AG04450 (cell line): ENCODE measurements around the gene LCN1. TPM values are rescaled to one million over a fixed set of nuclear protein-coding genes. Genes with fewer than 3 reads are reported as not detected.

Experiments
- CTCF ChIA-PET: fragments of 300-600, 350-600 bp; formaldehyde crosslinking; extraction: SDS; loops from one replicate; lab custom pipeline; 2022; ENCODE audit warnings: antibody characterized with exemption, inconsistent platforms; lab: Charles Lee
- POLR2A ChIA-PET: fragments of 350-600 bp; formaldehyde crosslinking; extraction: SDS; loops from one replicate; lab custom pipeline; 2021; ENCODE audit warnings: antibody characterized with exemption, inconsistent platforms; lab: Yijun Ruan, JAX
- DNase-seq: peaks from one replicate; pipeline ENCODE4 v3.0.0-alpha.2; 2011; ENCODE audit warnings: low read depth, low spot score
- H3K27ac ChIP-seq: one replicate; pipeline ENCODE4 v1.5.1; 2012; ENCODE audit warnings: low read depth, low read length, control low read depth
- H3K27me3 ChIP-seq: one replicate; pipeline ENCODE4 v1.6.0; 2012; ENCODE audit warnings: low read length; ENCODE audit not compliant: control insufficient read depth, insufficient read depth
- H3K4me3 ChIP-seq: 2 replicates; pipeline ENCODE4 v1.5.1; 2011; ENCODE audit warnings: mild to moderate bottlenecking, low read depth, low read length, control low read depth
- H3K9me3 ChIP-seq: 2 replicates; pipeline ENCODE4 v1.5.1; 2012; ENCODE audit warnings: low read length; ENCODE audit not compliant: control insufficient read depth, insufficient read depth
- polyA plus RNA-seq: library from polyadenylated mRNA; depleted of rRNA; stranded (reverse); fragments of >200 nt; gene quantifications from 2 replicates; pipeline ENCODE4 v1.2.3, GENCODE V29; 2011
- TF ChIP-seq, protein P1 (sequence below): IDR thresholded peaks from 2 replicates; pipeline ENCODE4 v1.5.1; 2011; ENCODE audit warnings: low read depth, low read length, control low read depth, inconsistent platforms

The LCN1 gene
- polyA plus RNA-seq, 1 experiment, result not detected

DNA sequence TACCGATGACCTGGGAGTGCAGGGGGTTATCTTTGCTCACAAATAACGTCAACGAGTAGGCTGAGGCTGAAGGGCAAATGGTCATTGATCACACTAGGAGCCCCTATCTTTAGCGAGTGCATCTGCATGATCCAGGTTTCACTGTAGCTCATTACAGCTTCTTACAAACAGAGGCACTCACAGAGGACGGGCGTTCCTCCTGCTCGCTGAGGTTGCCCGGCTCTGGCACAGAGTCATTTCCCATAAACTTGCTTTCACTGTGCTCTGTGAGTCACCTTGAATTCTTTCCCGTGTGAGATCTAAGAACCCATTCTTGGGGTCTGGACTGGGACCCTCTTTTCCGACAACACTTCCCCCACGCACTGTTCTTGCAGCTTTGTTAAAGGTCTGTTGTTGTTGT, 38.4 kb downstream of the LCN1 start:
- no peak for DNase-seq
- no peaks in the 10 kb centered on the region for H3K27me3 ChIP-seq
- no peak overlapping the region for H3K27ac ChIP-seq
- TF ChIP-seq, protein P1, sequence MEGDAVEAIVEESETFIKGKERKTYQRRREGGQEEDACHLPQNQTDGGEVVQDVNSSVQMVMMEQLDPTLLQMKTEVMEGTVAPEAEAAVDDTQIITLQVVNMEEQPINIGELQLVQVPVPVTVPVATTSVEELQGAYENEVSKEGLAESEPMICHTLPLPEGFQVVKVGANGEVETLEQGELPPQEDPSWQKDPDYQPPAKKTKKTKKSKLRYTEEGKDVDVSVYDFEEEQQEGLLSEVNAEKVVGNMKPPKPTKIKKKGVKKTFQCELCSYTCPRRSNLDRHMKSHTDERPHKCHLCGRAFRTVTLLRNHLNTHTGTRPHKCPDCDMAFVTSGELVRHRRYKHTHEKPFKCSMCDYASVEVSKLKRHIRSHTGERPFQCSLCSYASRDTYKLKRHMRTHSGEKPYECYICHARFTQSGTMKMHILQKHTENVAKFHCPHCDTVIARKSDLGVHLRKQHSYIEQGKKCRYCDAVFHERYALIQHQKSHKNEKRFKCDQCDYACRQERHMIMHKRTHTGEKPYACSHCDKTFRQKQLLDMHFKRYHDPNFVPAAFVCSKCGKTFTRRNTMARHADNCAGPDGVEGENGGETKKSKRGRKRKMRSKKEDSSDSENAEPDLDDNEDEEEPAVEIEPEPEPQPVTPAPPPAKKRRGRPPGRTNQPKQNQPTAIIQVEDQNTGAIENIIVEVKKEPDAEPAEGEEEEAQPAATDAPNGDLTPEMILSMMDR, result no peak
- ChIA-PET POLR2A (no interaction called here), CTCF (no interaction called here)
- H3K4me3 ChIP-seq, result no peak overlapping the region
- H3K9me3 ChIP-seq, result peaks cover 27% of the 10 kb centered on the region

DNA sequence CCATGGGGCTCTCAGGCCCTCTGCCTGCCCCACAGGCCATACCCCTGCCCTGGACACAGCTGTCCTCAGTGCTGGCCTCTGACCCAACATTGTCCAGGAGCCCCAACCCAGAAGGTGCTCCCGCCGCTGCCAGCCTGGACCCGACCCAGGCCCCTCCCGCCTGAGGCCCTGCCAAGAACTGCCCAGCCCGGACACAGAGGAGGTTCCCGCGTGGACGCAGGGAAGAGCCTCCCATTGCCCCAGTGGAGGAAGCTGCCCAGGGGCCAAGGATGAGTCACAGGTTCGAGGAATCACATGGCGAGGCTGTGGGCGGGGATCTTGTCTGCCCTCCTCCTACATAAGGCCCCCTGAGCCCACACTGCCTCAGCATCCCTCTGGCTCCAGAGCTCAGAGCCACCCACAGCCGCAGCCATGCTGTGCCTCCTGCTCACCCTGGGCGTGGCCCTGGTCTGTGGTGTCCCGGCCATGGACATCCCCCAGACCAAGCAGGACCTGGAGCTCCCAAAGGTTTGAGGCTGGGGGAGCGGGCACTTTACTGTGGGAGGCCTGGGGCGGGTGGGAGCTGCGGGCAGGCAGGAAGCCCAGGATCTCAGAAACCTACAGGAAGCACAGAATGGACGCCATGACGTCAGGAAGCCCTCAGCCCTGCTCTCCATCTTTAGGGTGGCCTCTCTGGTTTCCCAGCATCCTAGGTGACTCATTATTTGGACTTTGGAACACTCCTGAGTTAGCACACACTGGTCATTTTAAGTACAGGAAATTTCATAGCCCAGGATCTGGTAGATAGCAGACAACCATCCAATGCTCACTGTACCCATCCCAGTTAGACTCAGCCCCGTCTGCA, 40.4 kb downstream of the LCN1 start, which contains the start of gene PAEP:
Gene PAEP, plus strand, starts transcription at position 366 of the 844 bp plus-strand sequence.
- H3K9me3 ChIP-seq, result peaks cover 35% of the 10 kb centered on the region
- DNase-seq, result no peak
- no peaks in the 10 kb centered on the region for H3K27me3 ChIP-seq
- TF ChIP-seq, protein P1, result no peak
- ChIA-PET CTCF (no interaction called here), POLR2A (no interaction called here)
- no peak within 1 kb of the TSS for H3K4me3 ChIP-seq
- no peak within 1 kb of the TSS for H3K27ac ChIP-seq

DNA sequence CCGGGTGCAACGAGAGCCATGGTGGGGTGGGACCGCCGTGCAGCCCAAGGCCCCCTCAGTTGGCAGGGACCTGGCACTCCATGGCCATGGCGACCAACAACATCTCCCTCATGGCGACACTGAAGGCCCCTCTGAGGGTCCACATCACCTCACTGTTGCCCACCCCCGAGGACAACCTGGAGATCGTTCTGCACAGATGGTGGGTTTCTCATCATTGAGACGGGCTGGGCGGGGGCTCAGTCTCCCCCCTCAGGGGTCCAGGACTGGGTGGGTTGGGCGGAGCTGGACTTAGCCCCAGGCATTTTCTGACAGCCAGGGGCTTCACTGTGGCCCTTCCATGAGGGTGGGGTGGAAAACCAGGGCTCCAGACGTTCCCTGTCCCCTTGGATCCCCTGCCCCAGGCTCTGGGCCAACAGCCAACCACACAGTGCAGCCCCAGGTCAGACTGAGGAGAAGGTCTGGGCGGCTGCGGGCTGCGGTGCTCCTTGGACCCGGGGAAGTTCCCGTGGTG, 41.0 kb downstream of the LCN1 start:
- CTCF ChIA-PET, result no interaction called here
- no peak overlapping the region for H3K27ac ChIP-seq
- H3K9me3 ChIP-seq, result peaks cover 37% of the 10 kb centered on the region
- DNase-seq, result no peak
- H3K27me3 ChIP-seq, result no peaks in the 10 kb centered on the region
- TF ChIP-seq, protein P1, result no peak
- no peak overlapping the region for H3K4me3 ChIP-seq
- POLR2A ChIA-PET, result no interaction called here

DNA sequence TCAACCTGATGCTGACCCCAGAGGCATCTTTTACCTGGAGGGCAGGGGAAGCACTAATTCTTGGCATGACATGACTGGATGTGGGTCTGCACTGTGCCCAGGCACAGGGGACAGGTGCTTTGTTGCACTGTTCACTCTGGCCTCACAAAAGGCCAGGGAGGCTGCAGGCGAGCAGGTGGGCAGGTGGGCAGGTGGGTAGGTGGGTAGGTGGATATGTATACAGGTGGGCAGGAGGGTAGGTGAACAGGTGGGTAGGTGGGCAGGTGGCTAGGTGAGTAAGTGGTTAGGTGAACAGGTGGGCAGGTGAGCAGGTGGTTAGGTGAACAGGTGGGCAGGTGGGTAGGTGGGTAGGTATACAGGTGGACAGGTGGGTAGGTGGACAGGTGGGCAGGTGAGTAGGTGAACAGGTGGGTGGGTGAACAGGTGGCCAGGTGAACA, 41.8 kb downstream of the LCN1 start:
- DNase-seq, result no peak
- CTCF ChIA-PET, result no interaction called here
- Histone ChIP-seq H3K27me3 (no peaks in the 10 kb centered on the region), H3K27ac (no peak overlapping the region), H3K4me3 (no peak overlapping the region), H3K9me3 (peaks cover 37% of the 10 kb centered on the region)
- POLR2A ChIA-PET, result no interaction called here
- TF ChIP-seq, protein P1, result no peak

DNA sequence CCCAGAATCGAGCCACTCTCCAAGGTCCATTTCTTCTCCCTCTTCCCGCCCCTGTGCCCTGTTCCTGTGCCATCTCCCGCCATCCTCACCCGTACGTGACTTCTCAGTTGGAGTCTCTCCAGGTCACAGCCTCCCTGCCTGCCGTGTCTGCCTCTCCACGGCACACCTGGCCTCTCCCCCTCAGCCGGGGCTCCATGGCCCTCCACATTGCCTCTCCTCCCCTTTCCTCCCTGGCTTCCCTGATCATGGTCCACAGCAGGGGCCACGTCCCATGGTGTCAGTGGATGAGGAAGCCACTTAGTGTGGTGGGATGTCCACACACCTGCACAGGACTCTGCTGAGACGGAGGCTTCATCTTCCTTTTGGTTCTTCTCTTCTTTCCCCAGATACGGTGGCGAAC, 42.6 kb downstream of the LCN1 start:
- no peak overlapping the region for H3K27ac ChIP-seq
- peaks cover 37% of the 10 kb centered on the region for H3K9me3 ChIP-seq
- H3K4me3 ChIP-seq, result no peak overlapping the region
- POLR2A ChIA-PET, result no interaction called here
- no peaks in the 10 kb centered on the region for H3K27me3 ChIP-seq
- TF ChIP-seq, protein P1, result no peak
- no peak for DNase-seq
- CTCF ChIA-PET, result no interaction called here
